ENCODE data around the gene COL5A3. TPM values are rescaled to one million over a fixed set of nuclear protein-coding genes. Genes with fewer than 3 reads are reported as not detected.

COL5A3 gene
- total and polyA plus RNA-seq, 2 experiments from 2014 or later = 1.0 to 1.2 TPM

- TF ChIP-seq REST (IDR thresholded peaks at IDR 0.05; ENCODE audit: unreplicated experiment) = no peak
Measured at GRCh38 chr19:9940778-9941177, 69.5 kb downstream of the COL5A3 start (continued).

- Mint-ChIP-seq H3K4me1 (peaks cover 21% of the 10 kb centered on the region), H3K4me3 (no peak overlapping the region), H3K9me3 (peaks cover 15% of the 10 kb centered on the region), H3K27ac (no peak overlapping the region), H3K36me3 (ENCODE audit: low read depth) (peaks cover 2% of the 10 kb centered on the region; the same call in 1 of the 3 replicates), H3K27me3 (ENCODE audit: insufficient read depth, low read depth, poor library complexity) (peaks cover 20% of the 10 kb centered on the region)
- peak; percentile 10 for ATAC-seq
- Histone ChIP-seq H4K20me1 (replicated peaks; ENCODE audit: insufficient read depth) (no peaks in the 10 kb centered on the region), H3K79me2 (replicated peaks; ENCODE audit: insufficient read depth) (peaks cover 14% of the 10 kb centered on the region), H3K27me3 (ENCODE audit: insufficient read depth) (no peaks in the 10 kb centered on the region), H3K4me1 (ENCODE audit: insufficient read depth) (peaks cover 11% of the 10 kb centered on the region), H3F3A (replicated peaks; ENCODE audit: low read depth) (0 out of 2 replicates have a peak, but pooled peaks cover 2% of the 10 kb centered on the region), H2AFZ (no peak overlapping the region), H3K9me2 (ENCODE audit: insufficient read depth) (peaks cover 5% of the 10 kb centered on the region; the same call in 1 of the 2 replicates), H3K4me3 (no peak overlapping the region), H3K27ac (ENCODE audit: low read depth) (no peak overlapping the region), H3K36me3 (ENCODE audit: insufficient read depth) (no peaks in the 10 kb centered on the region), H3K4me2 (peak overlapping the region; percentile 23; the same call in 1 of the 2 replicates)
- no peak for TF ChIP-seq ETS1 (IDR thresholded peaks at IDR 0.05)
- TF ChIP-seq CREB1 (CRISPR knock-in tag; IDR thresholded peaks at IDR 0.05; ENCODE audit: low read depth) = no peak
- no peak for TF ChIP-seq NANOG (IDR thresholded peaks at IDR 0.05; ENCODE audit: borderline replicate concordance)
- TF ChIP-seq REST (IDR thresholded peaks at IDR 0.05; ENCODE audit: unreplicated experiment) = peak; percentile 64
- TF ChIP-seq EZH2 (IDR thresholded peaks at IDR 0.05; ENCODE audit: low read depth, unreplicated experiment) = no peak
- DNase-seq (ENCODE audit: low spot score) = peak; percentile 61
Measured at GRCh38 chr19:9939301-9939913, 70.9 kb downstream of the COL5A3 start.
